GM23248 (cell line): Measurements from ENCODE around the gene MOB3B. TPM values are rescaled to one million over a fixed set of nuclear protein-coding genes. Genes with fewer than 3 reads are reported as not detected.

Experiments used
- DNase-seq: peaks from one replicate; pipeline ENCODE4 v3.0.0-alpha.2; 2015
- H2AFZ ChIP-seq: fragments of 200-600 bp; sonication (generic); 2 replicates; pipeline ENCODE4 v1.6.1; 2016; ENCODE audit warnings: antibody characterized with exemption
- H3F3A ChIP-seq: fragments of 200-600 bp; sonication (generic); 2 replicates; pipeline ENCODE4 v1.6.1; 2016; ENCODE audit warnings: mild to moderate bottlenecking, antibody characterized with exemption, mixed run types; ENCODE audit not compliant: insufficient read depth
- H3K27ac ChIP-seq: fragments of 200-600 bp; sonication (generic); 2 replicates; pipeline ENCODE4 v1.5.1; 2016; ENCODE audit warnings: mild to moderate bottlenecking
- H3K27me3 ChIP-seq: fragments of 200-600 bp; sonication (generic); replicated peaks from 2 replicates; pipeline ENCODE4 v1.6.1; 2016; ENCODE audit warnings: mild to moderate bottlenecking; ENCODE audit not compliant: insufficient read depth
- H3K36me3 ChIP-seq: fragments of 200-600 bp; sonication (generic); 2 replicates; pipeline ENCODE4 v1.6.1; 2016; ENCODE audit warnings: low read depth, mild to moderate bottlenecking
- H3K4me1 ChIP-seq: fragments of 200-600 bp; sonication (generic); 2 replicates; pipeline ENCODE4 v1.6.1; 2016; ENCODE audit warnings: mild to moderate bottlenecking; ENCODE audit not compliant: insufficient read depth
- H3K4me2 ChIP-seq: fragments of 200-600 bp; sonication (generic); one replicate; pipeline ENCODE4 v1.6.1; 2016; ENCODE audit warnings: mild to moderate bottlenecking; ENCODE audit not compliant: unreplicated experiment
- H3K4me3 ChIP-seq: fragments of 200-600 bp; sonication (generic); 2 replicates; pipeline ENCODE4 v1.5.1; 2016; ENCODE audit warnings: mild to moderate bottlenecking
- H3K79me2 ChIP-seq: fragments of 200-600 bp; sonication (generic); 2 replicates; pipeline ENCODE4 v1.6.1; 2016; ENCODE audit warnings: mild to moderate bottlenecking; ENCODE audit not compliant: insufficient read depth
- H3K9ac ChIP-seq: fragments of 200-600 bp; sonication (generic); 2 replicates; pipeline ENCODE4 v1.6.1; 2016; ENCODE audit warnings: mild to moderate bottlenecking
- H3K9me2 ChIP-seq: fragments of 200-600 bp; sonication (generic); 2 replicates; pipeline ENCODE4 v1.6.1; 2016; ENCODE audit warnings: mixed run types, mild to moderate bottlenecking, moderate library complexity; ENCODE audit not compliant: insufficient read depth
- H3K9me3 ChIP-seq: fragments of 200-600 bp; sonication (generic); one replicate; pipeline ENCODE4 v1.6.1; 2017; ENCODE audit warnings: low read depth
- H4K20me1 ChIP-seq: fragments of 200-600 bp; sonication (generic); 2 replicates; pipeline ENCODE4 v1.6.0; 2016; ENCODE audit not compliant: insufficient read depth
- EZH2 ChIP-seq: fragments of 200-600 bp; sonication (generic); IDR thresholded peaks from 2 replicates; pipeline ENCODE4 v1.6.1; 2018; ENCODE audit warnings: antibody characterized with exemption, mild to moderate bottlenecking; ENCODE audit not compliant: insufficient read depth, poor library complexity, severe bottlenecking
- EZH2phosphoT487 ChIP-seq: fragments of 200-600 bp; sonication (generic); IDR thresholded peaks from 2 replicates; pipeline ENCODE4 v1.6.1; 2018; ENCODE audit warnings: antibody characterized with exemption, moderate library complexity, mild to moderate bottlenecking, low read depth; ENCODE audit not compliant: insufficient read depth
- WGBS, 2 experiments: methylation state at CpG; one replicate each; pipeline ENCODE4 v1.1.6; 2015 to 2017; ENCODE audit warnings: low lambda C conversion rate in 2 of 2, low coverage in 1 of 2; ENCODE audit errors: missing lambda C conversion rate in 2 of 2; 5-methylcytosine and 5-hydroxymethylcytosine counted together
- in situ Hi-C: fragments of 300-500 bp; cut with MboI; formaldehyde crosslinking; loops from 2 replicates; pipeline ENCODE4 v1.15.0; 2020
- polyA plus RNA-seq: library from polyadenylated mRNA; unstranded; fragments of >200 nt; fragmentation: Nextera tagmentation; extraction: Ambion mirVana; gene quantifications from 2 replicates; pipeline ENCODE4 v1.2.1, GENCODE V29; 2016
- total RNA-seq: library from RNA; depleted of rRNA; stranded (reverse); fragments of >200 nt; shearing (Covaris generic); gene quantifications from 2 replicates; pipeline ENCODE4 v1.2.3, GENCODE V29; 2014

The MOB3B gene
- total and polyA plus RNA-seq, 2 experiments from 2014 or later: 0.06 TPM; not detected in 1

DNA sequence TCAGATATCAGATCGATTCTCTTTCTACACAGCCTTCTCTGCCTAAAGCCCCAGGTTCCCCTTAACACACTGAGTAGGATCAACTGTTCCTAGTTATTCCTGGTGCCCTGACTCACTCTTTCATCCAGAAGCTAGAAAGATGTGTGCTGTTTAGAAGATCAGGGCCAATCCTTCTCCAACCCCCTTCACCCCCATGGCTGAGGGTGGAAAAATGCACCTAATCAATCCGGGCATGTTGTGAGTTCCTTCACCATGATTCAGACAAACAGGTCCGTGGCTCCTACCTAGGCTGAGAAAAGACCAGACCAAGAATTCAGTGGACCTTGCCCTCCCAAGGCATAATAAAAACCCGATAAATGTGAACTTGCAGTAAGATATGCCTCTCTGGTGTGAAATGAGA, 147.3 kb downstream of the MOB3B start:
- in situ Hi-C loops: no loop called here
- no peaks in the 10 kb centered on the region for H3K4me1 ChIP-seq

DNA sequence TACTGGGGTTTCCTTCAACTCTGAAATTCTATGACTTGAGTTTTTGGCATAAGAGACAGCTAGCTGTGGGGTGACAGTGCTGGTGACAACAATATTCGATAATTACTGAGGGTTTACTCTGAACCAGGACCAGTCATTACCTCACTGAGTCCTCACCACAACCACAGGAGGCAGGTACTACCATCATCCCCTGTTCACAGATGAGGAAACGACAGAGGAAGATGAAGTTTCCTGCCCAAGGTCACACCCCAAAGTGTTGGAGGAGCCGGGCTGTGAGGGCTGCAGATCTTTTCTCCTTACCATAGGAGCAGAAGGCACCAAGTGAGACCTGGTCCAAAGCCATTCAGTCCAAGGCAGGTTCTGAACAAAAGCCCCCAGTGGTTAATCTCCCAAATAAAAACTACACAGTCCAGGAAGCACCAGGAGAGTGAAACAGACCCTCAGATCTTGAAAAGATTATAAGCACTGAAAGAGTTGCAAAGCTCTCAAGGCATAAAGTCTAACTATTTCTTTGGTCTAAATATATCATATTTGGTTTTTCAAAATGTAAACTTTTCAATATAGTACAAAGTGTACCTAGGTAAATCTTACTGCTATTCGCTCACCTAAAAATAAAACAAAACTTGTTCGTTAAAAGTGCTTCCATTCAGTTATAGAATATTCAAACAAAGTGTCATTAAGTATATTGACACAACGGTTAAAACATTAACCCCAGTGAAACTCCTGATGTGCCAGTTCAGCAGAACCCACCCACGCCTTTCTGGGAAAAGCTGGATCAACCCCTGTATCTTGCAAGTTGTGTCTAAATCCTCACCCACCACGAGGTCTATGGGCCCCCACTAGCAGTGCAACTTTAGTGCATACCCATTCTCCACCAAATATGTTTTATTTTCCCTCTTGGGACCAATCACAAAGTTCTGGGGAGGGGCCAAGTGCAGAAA, 150.0 kb downstream of the MOB3B start:
- WGBS, 2 experiments: 37 to 44% methylated on average over 8 of the region's 8 CpGs
- H3K4me3 ChIP-seq: no peak overlapping the region
- H3K4me2 ChIP-seq: no peak overlapping the region
- in situ Hi-C loops: no loop called here
- no peaks in the 10 kb centered on the region for H3K4me1 ChIP-seq
- no peak overlapping the region for H3K27ac ChIP-seq
- H3K9me2 ChIP-seq: no peaks in the 10 kb centered on the region
- H3K27me3 ChIP-seq: peaks cover 5% of the 10 kb centered on the region; the same call in 1 of the 2 replicates
- no peaks in the 10 kb centered on the region for H3K9me3 ChIP-seq
- H3F3A ChIP-seq: no peaks in the 10 kb centered on the region
- TF ChIP-seq EZH2phosphoT487 (no peak), EZH2 (no peak)
- DNase-seq: no peak
- no peaks in the 10 kb centered on the region for H3K36me3 ChIP-seq
- H2AFZ ChIP-seq: no peak overlapping the region
- H3K79me2 ChIP-seq: no peaks in the 10 kb centered on the region
- H4K20me1 ChIP-seq: no peaks in the 10 kb centered on the region
- H3K9ac ChIP-seq: no peak overlapping the region

More for the DNA sequence above, 147.3 kb downstream of the MOB3B start:
- WGBS, 2 experiments: 48 to 51% methylated on average over 4 of the region's 4 CpGs
- H2AFZ ChIP-seq: no peak overlapping the region
- H3F3A ChIP-seq: no peaks in the 10 kb centered on the region
- peaks cover 5% of the 10 kb centered on the region; the same call in 1 of the 2 replicates for H3K27me3 ChIP-seq
- H4K20me1 ChIP-seq: no peaks in the 10 kb centered on the region
- H3K9ac ChIP-seq: no peak overlapping the region
- H3K4me3 ChIP-seq: no peak overlapping the region
- H3K79me2 ChIP-seq: no peaks in the 10 kb centered on the region
- H3K36me3 ChIP-seq: no peaks in the 10 kb centered on the region
- no peak for DNase-seq
- TF ChIP-seq EZH2 (no peak), EZH2phosphoT487 (no peak)
- no peak overlapping the region for H3K27ac ChIP-seq
- H3K9me3 ChIP-seq: no peaks in the 10 kb centered on the region
- no peaks in the 10 kb centered on the region for H3K9me2 ChIP-seq
- no peak overlapping the region for H3K4me2 ChIP-seq

DNA sequence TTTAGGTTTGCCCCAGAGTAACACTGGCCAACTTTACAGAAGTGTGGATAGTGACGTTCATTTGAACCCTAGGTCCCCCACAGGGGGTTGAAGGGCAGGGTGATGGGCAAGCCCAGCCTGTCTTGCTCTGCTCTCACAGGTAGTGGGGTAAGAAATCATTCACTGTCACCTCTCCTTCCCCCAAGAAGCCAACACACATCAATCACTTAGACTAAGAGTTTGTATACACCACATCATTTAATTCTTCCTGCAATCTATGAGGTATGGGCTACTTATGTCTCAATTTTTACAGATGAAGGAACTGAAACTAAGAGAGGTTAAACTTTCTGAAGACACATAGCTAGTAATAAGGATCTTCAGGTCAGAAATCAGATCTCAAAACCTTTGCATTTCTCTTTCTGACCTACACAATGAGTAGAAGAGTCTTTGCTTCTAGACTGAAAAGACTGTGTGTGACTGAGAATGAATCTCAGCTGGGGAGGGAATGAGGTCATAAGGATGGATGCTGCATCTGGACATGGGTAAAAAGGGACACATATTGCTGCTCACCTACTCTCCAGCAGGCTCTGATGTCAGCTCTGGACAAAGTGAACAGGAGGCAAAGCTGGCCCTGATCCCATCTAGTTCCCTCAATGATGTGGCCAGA, 151.7 kb downstream of the MOB3B start:
- no peaks in the 10 kb centered on the region for H3K4me1 ChIP-seq
- DNase-seq: no peak
- peaks cover 4% of the 10 kb centered on the region; the same call in 1 of the 2 replicates for H3K27me3 ChIP-seq
- no peak overlapping the region for H3K4me2 ChIP-seq
- WGBS, 2 experiments: 45 to 70% methylated on average over 1 of the region's 1 CpG
- in situ Hi-C loops: no loop called here
- no peaks in the 10 kb centered on the region for H3K36me3 ChIP-seq
- no peak overlapping the region for H2AFZ ChIP-seq
- H4K20me1 ChIP-seq: no peaks in the 10 kb centered on the region
- H3K9me2 ChIP-seq: no peaks in the 10 kb centered on the region
- no peaks in the 10 kb centered on the region for H3K9me3 ChIP-seq
- H3K27ac ChIP-seq: no peak overlapping the region
- TF ChIP-seq EZH2phosphoT487: no peak
- TF ChIP-seq EZH2: no peak
- no peak overlapping the region for H3K4me3 ChIP-seq
- no peak overlapping the region for H3K9ac ChIP-seq
- H3F3A ChIP-seq: no peaks in the 10 kb centered on the region
- no peaks in the 10 kb centered on the region for H3K79me2 ChIP-seq

DNA sequence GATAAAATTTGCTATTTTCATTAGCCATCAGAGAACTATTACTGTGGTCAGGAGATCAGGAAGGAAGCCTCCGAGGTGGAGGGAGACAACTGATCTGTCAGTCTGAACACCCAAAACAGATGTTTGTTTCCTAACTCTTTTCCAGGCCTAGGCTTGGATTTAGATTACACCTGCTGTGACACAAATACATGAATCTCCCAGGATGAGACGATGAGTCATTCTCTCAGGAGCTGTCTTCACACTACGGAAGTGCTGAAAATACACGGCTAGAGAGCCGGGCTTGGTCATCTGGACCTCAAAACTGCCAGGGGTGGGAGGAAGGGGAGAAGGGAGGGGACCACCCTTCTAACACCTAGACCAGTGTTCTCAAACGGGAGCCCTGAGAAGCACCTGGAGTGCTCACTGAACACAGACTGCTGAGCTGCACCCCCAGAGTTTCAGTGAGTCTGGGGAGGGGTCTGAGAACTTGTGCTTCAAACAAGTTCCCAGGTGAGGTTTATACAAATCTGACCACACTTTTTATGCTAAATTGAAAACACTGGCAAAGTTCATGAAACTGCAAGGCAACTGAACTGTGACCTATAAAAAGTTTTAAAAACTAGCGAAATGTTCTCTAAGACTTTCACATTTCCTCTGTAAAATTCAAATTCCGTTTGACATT, 152.3 kb downstream of the MOB3B start:
- H3K27me3 ChIP-seq: no peaks in the 10 kb centered on the region
- H3K79me2 ChIP-seq: no peaks in the 10 kb centered on the region
- TF ChIP-seq EZH2 (no peak), EZH2phosphoT487 (no peak)
- no peak for DNase-seq
- WGBS, 2 experiments: 65 to 69% methylated on average over 8 of the region's 8 CpGs
- H3K9ac ChIP-seq: no peak overlapping the region
- H3K4me2 ChIP-seq: no peak overlapping the region
- H4K20me1 ChIP-seq: no peaks in the 10 kb centered on the region
- no peaks in the 10 kb centered on the region for H3K9me3 ChIP-seq
- H3K36me3 ChIP-seq: no peaks in the 10 kb centered on the region
- H3K4me3 ChIP-seq: no peak overlapping the region
- H3F3A ChIP-seq: no peaks in the 10 kb centered on the region
- no peak overlapping the region for H2AFZ ChIP-seq
- no peaks in the 10 kb centered on the region for H3K4me1 ChIP-seq
- no peaks in the 10 kb centered on the region for H3K9me2 ChIP-seq
- in situ Hi-C loops: no loop called here
- H3K27ac ChIP-seq: no peak overlapping the region
